ENCODE data around the gene RRP9.

Gene RRP9

GRCh38 chr3:51970606-51971300, 29.0 kb upstream of the RRP9 start:
- DNase-seq: no peak

DNA sequence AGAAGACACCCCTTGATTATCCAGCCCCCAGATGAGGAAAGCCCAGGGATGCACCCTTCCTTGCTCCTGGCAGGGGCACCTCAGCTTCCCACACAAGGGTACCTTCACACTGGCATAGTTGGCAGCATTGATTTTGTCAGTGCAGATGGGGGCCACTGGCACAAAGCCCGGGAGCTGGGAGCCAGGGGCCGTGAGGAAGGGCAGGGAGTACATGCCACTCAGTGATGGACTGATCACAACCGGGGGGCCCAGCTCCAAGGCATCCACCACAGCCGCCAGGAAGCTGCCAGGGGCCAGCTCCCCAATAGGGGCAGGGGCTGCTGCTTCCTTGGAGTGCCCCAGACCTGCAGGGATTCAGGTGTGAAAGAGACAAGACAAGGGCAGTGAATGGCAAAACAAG, 28.1 kb upstream of the RRP9 start:
- no peak for DNase-seq

- no peak for DNase-seq
Observed at GRCh38 chr3:51968883-51969678, 27.4 kb upstream of the RRP9 start.

- DNase-seq: no peak
Observed at GRCh38 chr3:51968170-51968775, 26.6 kb upstream of the RRP9 start.

DNA sequence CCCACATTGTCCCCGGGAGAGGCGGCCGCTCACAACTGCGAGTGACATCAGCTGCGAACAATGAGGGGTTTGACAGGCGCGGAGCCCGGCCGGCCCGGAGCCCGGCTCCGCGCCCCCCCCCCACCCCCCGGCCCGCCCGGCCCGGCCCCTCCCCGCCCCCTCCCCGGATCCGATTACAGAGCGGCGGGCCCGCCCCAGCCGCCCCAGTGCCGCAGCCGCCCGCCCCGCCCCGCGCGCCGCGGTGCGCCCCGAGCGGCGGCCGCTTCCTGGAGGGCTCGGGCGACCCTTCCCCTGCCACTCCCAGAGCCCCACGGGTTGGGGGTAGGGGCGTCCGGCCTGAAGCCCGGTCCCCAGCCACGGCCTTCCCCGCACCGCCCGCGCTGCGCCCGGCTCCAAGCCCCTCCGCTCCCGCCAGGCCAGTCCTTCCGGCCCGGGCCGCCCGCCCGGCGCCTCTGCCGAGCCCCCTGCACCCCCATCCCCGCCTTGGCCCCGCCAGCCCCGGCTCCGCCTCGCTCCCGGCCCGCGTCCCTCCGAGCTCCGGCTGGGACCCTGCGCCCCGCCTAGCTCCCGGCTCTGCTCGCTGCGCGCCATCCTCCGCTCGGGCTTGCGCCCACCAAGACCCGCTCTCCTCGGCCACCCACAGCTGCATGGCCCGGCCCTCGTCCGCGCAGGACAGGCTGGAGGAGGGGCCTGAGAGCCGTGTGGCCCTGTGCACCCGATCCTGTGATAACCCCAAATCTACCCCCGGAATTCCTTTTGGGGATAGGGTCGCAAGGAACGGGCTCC, 25.9 kb upstream of the RRP9 start, which contains the start of gene PCBP4:
PCBP4 (minus strand) TSS at position 71 of the 786 bp plus-strand sequence. CDS start 6,214 bp downstream, outside the sequence.
- peak; percentile 33 for DNase-seq

DNA sequence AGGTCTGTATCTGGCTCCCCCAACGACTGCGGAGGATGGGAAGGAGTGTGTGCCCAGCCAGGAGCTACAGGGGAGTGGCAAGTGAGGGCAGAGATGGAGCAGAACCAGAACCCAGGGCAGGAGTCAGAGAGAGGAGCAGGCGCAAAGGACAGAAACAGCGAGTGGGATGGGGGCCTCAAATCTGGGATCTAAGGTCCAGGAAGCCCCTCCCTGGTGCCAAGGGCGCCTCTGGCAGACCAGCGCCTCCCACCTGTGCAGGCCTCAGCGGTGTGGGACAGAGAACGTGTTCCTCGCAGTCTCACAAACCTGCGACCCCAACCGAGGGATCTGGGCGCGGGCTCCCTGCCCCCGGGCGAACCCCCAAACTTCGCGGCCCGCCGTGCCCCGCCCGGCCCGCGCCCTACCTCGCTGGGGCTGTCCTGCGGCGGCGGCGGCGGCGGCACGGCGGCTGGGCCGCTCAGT, 25.2 kb upstream of the RRP9 start:
- no peak for DNase-seq

DNA sequence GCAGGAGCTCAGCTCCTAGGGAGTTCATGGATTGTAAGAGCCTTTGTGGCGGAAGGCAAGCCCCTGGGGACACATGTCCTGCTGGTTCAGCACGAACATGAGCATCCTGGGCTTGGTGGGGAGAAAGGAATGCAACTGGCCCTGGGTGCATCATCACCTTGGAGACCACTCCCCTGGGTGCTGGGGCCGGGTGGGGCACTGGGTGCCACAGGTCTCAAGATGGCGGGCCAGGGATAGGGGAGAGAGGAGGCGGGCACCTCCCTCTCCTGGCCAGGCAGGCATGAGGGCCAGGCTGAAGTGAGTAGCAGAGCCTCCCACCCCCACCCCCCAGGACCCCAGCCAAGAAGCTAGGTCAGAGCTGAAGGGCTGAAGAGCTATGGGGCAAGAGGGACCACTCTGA, 24.8 kb upstream of the RRP9 start:
- DNase-seq: no peak

DNA sequence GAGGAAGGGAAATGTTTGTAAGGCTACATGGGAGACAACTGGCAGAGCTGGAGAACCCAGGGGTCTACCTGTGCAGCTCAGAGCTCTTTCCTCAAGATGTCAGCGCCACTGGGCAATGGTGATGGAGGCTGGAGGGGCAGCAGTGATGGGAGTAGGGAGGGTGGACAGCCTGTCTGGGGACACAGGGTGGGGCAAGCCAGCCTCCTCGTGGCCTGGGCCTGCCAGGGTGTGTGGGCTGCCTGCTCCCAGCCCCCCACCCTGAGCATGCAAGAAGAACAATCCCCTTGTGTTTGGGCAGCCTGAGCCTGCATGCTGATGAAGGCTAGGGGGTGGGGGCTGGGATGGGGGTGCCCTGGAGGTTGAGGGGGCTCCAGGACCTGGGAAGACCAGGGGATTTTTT, 24.3 kb upstream of the RRP9 start:
- no peak for DNase-seq

DNA sequence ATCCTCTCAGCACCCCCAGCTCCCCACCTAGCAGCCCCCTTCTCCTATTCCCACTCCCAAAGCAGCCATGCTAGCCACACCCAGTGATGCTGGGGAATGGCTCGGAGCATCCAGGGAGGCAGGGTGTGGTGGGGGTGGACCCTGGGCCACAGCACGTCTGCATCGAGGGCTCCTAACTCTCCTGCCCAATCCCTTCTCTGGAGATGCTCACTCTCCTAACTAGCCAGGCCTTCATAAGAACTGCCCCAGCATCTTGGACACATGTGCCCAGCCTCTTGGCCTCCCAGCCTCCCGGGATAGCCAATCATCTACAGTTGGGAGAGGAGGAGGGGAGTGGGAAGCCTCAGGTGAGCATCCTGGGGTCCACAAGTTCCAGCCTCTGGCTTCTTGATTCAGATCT, 22.8 kb upstream of the RRP9 start:
- no peak for DNase-seq

- no peak for DNase-seq
Observed at GRCh38 chr3:51963951-51964451, 22.3 kb upstream of the RRP9 start.

DNA sequence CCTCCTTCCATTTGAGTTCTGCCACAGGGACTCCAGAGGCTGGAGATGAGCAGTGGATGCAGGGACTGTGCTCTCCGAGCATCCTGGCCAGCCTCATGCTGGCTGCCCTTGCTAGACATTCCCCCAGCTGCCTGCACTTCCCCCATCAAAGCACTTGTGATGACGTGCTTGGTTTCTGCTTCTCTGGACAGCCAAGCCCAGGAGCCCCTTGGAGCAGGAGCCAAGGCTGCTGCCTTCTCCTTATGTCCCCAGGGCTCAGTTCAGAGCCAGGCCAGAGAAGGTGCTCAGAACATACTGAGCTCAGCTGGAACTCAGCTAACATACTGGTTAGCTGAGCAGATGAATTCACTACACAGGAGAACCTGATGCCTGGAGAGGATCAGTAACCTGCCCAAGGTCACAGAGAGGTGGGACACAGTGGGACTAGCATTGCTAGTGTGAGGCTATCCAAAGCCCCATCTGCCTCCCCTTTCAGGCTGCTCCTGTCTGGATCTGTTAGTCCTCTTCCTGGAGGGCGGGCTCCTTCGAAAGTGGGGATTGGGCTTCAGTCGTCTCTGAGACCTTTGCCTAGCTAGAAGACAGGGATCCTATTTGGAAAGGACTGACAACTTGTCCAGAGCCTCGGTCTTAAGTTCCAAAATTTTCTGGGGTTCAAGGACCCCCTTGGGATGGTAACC, 21.3 kb upstream of the RRP9 start:
- DNase-seq: no peak

DNA sequence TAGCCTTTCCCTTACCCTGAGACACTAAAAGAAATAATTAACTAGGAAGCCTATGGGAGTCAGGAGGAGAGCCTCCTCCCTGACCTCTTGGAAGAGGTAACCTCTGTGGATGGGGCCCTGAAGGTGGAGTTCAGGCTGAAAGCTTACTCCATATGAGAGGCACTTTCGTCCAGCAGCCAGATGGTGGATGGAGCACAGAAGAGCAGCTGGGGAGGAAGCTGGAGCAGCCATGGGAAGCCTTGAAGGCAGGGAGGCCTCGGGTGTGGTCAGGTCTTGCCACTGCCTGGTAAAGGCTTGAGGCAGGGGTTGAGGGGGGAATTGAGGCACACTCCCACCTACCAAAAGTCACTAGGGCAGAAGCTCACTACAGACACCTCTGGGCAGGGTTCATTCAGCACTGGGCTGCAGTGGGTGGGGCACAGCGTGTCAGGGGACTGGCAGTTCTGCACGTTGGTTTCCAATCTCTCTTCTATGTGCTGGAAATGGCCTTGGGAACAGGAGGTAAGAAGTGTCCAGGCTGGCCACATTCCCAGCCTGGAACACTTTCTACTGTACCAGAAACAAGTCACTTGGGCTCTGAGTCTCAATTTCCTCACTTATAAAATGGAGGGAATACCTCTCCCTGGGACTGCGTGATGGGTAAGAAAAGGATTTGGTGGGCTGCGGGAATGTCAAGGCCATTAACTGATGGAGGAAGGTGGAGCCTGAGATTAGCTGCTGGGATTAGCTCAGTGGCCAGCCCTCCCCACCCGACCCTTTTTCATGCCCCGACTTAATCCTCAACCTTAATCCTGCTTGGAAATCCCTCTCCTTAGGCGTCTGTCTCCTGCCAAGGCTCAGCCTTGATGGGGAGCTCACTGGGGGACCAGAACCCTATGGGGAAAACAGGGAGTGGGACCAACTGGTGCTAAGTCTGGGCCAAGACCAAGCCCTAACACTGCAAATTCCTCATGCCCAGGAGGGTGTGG, 20.2 kb upstream of the RRP9 start:
- DNase-seq: no peak

- no peak for DNase-seq
Observed at GRCh38 chr3:51961011-51961410, 19.3 kb upstream of the RRP9 start.

- no peak for DNase-seq
Observed at GRCh38 chr3:51960386-51960785, 18.7 kb upstream of the RRP9 start.

- DNase-seq: no peak
Observed at GRCh38 chr3:51959651-51960050, 17.9 kb upstream of the RRP9 start.

DNA sequence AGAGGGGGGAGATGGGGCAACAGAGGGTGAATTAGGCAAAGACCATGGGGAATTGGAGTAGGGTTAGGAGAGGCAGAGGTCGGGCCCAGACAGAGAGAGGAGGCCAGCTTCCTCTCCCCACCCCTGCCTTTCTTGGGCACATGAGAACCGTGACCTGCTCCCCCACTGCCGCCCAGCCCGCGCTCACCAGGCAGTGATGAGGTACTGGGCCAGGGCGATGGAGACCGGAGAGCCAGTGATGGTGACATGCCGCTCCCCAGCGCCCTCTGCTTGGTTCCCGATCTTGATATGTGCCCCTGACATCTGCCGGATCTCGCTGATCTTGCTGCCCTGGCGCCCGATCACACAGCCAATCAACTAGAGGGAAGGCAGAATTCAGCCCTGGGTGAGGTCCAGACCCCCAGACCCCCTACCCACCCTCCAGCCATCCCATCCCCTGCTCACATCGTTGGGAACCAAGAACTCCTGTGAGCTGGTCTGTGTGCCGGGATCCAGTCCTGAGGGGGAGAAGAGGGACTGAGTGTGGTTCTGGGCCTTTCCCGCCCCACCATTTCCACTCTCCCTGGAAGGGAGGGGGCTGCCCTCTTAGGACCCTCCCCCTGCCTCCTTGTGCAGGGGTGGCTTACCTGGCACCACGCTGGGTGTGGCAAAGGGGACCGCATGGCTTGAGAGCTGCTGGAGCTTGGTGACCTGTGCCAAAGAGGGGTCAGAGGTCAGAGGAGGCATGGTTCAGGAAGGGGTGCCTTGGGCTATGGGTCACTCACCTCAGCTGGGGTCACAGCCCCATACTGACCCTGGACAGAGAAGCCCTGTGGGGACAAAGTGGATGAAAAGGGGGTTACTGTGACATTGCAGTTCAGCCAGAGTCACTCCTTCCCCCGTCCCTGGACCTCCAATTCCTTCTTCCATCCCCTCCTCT, 17.2 kb upstream of the RRP9 start:
- no peak for DNase-seq

DNA sequence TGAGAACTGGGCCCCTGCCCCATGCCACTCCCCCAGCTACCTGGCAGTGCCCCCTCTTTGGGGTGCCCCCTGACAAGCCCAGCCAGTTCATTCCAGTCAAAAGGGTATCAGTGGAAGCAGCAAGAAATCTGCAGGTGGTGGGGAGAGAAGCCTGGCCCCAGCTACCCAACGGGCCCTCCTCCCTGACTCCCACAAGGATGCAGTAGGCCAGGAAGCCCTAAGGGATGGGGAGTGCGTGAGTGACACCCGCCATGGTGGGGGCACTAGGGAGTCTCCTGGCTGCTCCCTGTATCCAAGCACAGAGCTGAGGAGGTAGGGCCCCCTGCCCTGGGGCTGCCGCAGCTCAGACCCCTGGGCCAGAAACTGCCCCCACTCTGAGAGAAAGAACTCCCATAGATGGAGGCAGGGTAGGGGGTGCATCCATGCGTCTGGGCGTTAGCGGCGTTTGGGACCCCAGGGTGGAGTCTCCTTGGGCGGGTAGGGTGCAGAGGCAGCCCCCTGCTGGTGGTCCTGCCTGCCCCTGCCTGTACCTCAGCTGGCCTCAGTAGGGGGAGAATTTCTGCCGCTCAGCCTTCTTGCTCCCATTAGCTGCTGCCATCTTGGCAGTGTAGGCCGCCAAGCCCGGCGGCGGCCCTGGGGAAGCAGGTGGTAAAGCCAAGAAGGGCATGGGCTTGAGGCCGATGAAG, 16.0 kb upstream of the RRP9 start:
- no peak for DNase-seq

GRCh38 chr3:51955893-51956770, 14.4 kb upstream of the RRP9 start:
- peak; percentile 52 for DNase-seq

All from activated CD4-positive, alpha-beta T cell treated with anti-CD3 and anti-CD28 coated beads, Interleukin-2, Interleukin-6, amounts not matched to agents 100 ng/mL and 50 ng/mL, durations not matched to agents 16 hours and 8 hours (primary cell).